Coronary artery (tissue), 2 donors: Measurements from ENCODE around the gene CREBBP.

Source experiments
- DNase-seq: peaks from one replicate; pipeline ENCODE4 v3.0.0-alpha.2; 2017; ENCODE audit warnings: low spot score
- H3K27ac ChIP-seq, 2 donors: fragments of 200-600 bp; sonication (generic); one replicate each; pipeline ENCODE4 v1.5.1; 2016 to 2019
- H3K4me3 ChIP-seq: fragments of 200-600 bp; sonication (generic); 2 replicates; pipeline ENCODE4 v1.5.1; 2016; ENCODE audit warnings: mild to moderate bottlenecking, moderate library complexity
- TF ChIP-seq, protein P1 (sequence below): fragments of 200-600 bp; sonication (generic); IDR thresholded peaks from one replicate; pipeline ENCODE4 v1.5.1; 2019; ENCODE audit warnings: antibody characterized with exemption

The CREBBP gene

DNA sequence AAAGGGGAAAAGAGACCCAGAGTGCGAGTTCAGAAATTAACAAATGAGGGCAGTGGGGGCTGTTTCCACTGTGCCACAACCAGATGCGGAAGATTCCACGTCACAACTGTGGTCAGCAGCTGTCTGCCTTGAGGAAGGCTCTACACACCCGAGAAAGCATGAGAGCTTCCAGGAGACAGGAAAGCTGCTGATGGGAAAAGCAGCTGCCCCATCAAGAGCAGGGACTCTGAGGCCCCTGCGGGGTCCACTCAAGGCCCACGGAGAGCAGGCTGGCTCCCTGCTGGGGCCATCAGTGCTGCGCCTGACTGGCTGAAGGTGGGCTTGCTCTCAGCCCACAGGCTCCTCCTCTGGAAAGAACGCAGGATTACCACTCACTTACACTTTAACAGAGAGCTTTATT is 148.3 kb downstream of the CREBBP start:
- DNase-seq = no peak
- TF ChIP-seq, protein P1, sequence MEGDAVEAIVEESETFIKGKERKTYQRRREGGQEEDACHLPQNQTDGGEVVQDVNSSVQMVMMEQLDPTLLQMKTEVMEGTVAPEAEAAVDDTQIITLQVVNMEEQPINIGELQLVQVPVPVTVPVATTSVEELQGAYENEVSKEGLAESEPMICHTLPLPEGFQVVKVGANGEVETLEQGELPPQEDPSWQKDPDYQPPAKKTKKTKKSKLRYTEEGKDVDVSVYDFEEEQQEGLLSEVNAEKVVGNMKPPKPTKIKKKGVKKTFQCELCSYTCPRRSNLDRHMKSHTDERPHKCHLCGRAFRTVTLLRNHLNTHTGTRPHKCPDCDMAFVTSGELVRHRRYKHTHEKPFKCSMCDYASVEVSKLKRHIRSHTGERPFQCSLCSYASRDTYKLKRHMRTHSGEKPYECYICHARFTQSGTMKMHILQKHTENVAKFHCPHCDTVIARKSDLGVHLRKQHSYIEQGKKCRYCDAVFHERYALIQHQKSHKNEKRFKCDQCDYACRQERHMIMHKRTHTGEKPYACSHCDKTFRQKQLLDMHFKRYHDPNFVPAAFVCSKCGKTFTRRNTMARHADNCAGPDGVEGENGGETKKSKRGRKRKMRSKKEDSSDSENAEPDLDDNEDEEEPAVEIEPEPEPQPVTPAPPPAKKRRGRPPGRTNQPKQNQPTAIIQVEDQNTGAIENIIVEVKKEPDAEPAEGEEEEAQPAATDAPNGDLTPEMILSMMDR = no peak
- Histone ChIP-seq H3K4me3 (no peak overlapping the region), H3K27ac (no peak overlapping the region)

DNA sequence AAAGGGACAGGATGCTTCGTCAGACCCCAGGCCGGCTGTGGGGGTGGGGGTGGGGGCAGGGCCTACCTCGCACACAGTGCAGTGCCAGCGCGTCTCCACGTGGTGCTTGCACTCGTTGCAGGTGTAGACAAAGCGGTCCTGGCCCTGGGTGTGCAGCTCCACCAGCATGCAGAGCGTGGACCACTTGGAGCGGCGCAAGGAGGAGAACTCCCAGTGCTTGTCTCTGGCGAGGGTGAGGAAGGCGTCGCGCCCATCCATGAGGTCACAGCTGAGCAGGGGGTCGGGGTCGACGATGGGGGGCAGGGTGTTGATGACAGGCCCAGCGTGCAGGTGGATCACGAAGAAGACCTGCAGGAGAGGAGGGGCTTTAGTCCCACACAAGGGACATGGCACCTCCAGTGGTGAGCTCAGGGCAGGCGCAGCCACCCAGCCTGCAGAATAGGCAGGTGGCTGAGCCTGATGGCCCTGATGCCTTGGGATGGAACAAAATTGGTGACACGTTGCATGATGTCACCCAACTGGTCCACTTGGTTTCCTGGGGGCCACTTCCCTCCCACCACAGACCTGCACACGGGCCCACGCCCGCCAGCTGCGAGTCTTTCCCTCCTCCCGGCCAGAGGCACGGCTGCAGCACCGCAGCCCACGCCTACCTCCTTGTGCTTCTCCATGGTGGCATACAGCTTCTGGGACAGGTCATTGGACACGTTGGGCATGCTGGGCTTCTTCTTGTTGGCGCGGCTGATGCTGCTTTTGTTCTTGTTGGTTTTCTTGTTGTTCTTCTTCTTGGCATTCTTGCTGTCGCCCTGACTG is 149.2 kb downstream of the CREBBP start:
- no peak for DNase-seq
- Histone ChIP-seq H3K27ac (no peak overlapping the region), H3K4me3 (no peak overlapping the region)
- TF ChIP-seq, protein P1 = no peak

DNA sequence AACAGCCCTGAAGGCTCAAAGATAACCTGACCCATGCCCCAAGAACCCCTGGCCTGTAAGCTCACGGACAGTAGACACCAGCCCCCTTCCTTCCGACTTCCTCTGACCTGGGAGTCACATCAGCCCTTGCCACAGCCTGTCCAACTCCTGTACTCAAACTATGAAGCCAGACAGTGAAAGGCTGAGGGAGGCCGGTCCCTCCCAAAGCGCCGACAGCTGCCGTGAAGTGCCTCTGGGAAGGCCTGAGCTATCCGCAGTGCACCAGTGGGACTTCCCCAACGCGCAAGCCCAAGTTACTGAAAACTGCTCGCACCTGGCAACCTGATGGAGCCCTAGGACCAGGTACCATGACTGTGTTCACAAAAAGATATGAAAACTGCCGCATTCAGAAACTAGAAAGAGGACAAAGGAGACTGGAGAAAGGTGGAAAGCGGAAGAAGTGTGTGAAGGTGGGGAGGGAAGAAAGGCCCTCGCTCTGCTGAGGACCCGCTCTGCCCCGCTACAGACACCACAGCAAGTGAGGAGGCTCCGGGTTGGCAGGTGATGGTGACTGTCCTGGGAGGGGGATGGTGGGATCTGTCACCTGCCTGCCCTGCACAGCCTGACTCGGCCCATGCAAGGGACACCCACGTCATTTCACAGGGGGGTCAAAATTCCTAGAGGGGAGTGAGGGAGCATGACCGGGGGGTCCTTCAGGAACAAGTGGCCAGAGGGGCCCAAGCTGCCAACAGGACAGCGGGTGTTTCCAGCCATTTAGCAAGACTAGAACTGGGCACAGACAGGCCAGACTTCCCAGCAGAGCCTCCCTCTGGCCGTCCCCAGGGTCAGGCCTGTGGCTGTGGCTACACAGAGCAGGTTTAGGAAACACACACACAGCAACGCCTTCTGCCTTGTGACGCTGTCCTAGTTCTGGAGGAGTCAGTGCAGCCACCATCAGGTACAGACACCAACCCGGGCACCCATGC is 150.1 kb downstream of the CREBBP start:
- TF ChIP-seq, protein P1 = no peak
- no peak for DNase-seq
- Histone ChIP-seq H3K27ac (no peak overlapping the region), H3K4me3 (no peak overlapping the region)

DNA sequence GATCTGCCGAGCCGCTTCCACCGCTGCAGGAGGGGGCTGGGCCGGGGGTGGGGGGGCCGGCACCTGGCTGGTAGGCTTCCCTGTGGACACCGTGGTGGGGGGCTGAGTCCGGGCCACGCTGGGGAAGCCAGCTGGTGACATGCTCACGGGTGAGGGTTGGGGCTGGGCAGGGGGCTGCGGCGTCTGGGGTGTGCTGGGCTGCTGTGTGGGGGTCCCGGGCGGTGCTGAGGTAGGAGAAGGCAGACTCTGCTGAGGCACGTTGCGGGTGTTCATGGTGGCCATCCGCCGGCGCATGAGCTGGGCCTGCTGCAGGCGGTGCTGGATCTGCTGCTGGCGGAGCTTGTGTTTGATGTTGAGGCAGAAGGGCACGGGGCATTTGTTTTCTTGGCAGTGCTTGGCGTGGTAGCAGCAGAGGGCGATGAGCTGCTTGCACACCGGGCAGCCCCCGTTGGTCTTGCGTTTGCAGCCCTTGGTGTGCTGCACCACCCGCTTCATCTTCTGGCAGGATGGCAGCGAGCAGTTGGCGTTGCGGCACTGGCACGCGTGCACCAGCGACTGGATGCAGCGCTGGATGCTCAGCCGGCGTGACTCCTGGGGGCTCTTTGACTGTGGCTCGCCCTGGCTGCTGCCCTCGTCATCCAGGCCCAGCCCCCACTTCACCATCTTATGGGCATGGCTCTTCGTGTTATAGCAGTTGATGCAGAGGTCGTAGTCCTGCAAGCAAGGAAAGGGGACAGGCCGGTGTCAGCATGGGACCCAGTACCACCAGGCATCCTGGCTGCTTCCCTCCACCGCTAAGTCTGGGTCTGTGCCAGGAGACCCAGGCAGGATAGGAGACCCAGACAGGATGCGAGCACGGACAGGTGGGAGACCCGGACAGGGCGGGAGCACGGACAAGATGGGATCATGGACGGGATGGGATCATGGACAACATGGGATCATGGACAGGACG is 151.1 kb downstream of the CREBBP start:
- DNase-seq = no peak
- no peak overlapping the region for H3K27ac ChIP-seq
- TF ChIP-seq, protein P1 = no peak

DNA sequence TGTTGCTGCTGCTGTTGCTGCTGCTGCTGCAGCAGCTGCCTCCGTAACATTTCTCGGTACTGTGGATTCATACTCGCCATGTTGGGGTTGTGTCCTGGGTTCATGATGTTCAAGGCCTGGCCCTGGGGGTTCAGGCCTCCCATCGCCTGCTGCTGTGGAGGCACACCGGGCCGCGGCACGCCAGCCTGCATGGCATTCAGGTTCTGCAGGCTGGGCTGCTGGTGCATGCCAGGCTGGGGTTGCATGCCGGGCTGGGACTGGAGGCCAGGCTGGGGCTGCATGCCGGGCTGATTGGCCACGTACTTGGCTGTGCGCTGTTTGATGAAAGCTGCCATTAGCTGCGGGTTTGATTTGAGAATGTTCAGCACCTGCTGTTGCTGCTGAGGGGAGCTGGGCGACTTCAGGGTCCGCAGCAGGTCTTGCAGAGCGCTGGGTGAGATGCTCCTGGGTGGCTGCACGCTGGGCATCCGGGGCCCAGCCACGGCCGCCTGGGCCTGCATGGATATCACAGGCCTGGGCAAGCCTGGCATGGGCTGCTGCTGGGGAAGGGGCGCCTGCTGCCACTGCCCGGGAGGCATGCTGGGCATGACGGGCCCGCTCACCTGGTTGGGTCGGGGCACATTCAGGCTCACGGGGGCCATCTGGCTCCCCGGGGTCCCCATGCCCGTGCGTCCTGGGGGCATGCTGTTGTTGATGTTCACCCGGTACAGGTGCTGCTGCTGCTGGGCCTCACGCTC is 151.9 kb downstream of the CREBBP start:
- TF ChIP-seq, protein P1 = no peak
- Histone ChIP-seq H3K27ac (no peak overlapping the region), H3K4me3 (no peak overlapping the region)
- no peak for DNase-seq

More for the DNA sequence above, 151.1 kb downstream of the CREBBP start:
- H3K4me3 ChIP-seq = no peak overlapping the region
